Neural cell (in vitro differentiated cells): ENCODE data around the gene ITPR2. TPM values are rescaled to one million over a fixed set of nuclear protein-coding genes. Genes with fewer than 3 reads are reported as not detected.

Experiments used
- H2AFZ ChIP-seq: fragments of 200-600, 300-800 bp; sonication (generic), shearing (Covaris generic); 2 replicates; pipeline ENCODE4 v1.6.0; 2014; ENCODE audit warnings: low read depth, mild to moderate bottlenecking, antibody characterized with exemption, low read length, moderate library complexity
- H3F3A ChIP-seq: fragments of 200-600 bp; shearing (Covaris generic); 2 replicates; pipeline ENCODE4 v1.6.1; 2016; ENCODE audit warnings: mild to moderate bottlenecking, moderate library complexity, mixed read lengths, antibody characterized with exemption, low read length; ENCODE audit not compliant: insufficient read depth, poor library complexity, severe bottlenecking
- H3K27ac ChIP-seq: fragments of 200-600, 300-800 bp; sonication (generic), shearing (Covaris generic); 2 replicates; pipeline ENCODE4 v1.5.1; 2014; ENCODE audit warnings: mild to moderate bottlenecking, low read length, moderate library complexity
- H3K27me3 ChIP-seq: fragments of 300-800, 200-600 bp; sonication (generic), shearing (Covaris generic); 2 replicates; pipeline ENCODE4 v1.6.0; 2014; ENCODE audit warnings: mild to moderate bottlenecking, low read depth, low read length, moderate library complexity; ENCODE audit not compliant: insufficient read depth
- H3K36me3 ChIP-seq: fragments of 300-800, 200-600 bp; sonication (generic), shearing (Covaris generic); 2 replicates; pipeline ENCODE4 v1.5.1; 2014; ENCODE audit warnings: mild to moderate bottlenecking, antibody characterized with exemption, low read length, moderate library complexity; ENCODE audit not compliant: insufficient read depth
- H3K4me2 ChIP-seq: fragments of 300-800, 200-600 bp; sonication (generic), shearing (Covaris generic); 2 replicates; pipeline ENCODE4 v1.6.0; 2014; ENCODE audit warnings: mild to moderate bottlenecking, low read length
- H3K4me3 ChIP-seq: fragments of 300-800, 200-600 bp; sonication (generic), shearing (Covaris generic); 2 replicates; pipeline ENCODE4 v1.5.1; 2014; ENCODE audit warnings: mild to moderate bottlenecking, low read length, moderate library complexity
- H3K79me2 ChIP-seq: fragments of 200-600 bp; shearing (Covaris generic); replicated peaks from 2 replicates; pipeline ENCODE4 v1.6.0; 2014; ENCODE audit warnings: mild to moderate bottlenecking, low read length, moderate library complexity; ENCODE audit not compliant: insufficient read depth
- H3K9ac ChIP-seq: fragments of 300-800, 200-600 bp; sonication (generic), shearing (Covaris generic); 2 replicates; pipeline ENCODE4 v1.6.1; 2016; ENCODE audit warnings: mild to moderate bottlenecking, low read length, mixed read lengths
- H3K9me2 ChIP-seq: fragments of 200-600 bp; shearing (Covaris generic); 2 replicates; pipeline ENCODE4 v1.6.1; 2016; ENCODE audit warnings: mild to moderate bottlenecking, low read length, mixed read lengths; ENCODE audit not compliant: insufficient read depth
- H3K9me3 ChIP-seq: fragments of 200-600, 300-800 bp; sonication (generic), shearing (Covaris generic); 2 replicates; pipeline ENCODE4 v1.6.1; 2016; ENCODE audit warnings: mild to moderate bottlenecking, mixed run types, low read length, moderate library complexity, mixed read lengths
- H4K20me1 ChIP-seq: fragments of 200-600 bp; shearing (Covaris generic); 2 replicates; pipeline ENCODE4 v1.6.1; 2016; ENCODE audit warnings: mild to moderate bottlenecking, mixed run types; ENCODE audit not compliant: insufficient read depth
- EP300 ChIP-seq: fragments of 450-650 bp; conservative IDR thresholded peaks from 2 replicates; pipeline ENCODE4 v1.6.1; 2014; ENCODE audit warnings: antibody characterized with exemption, mild to moderate bottlenecking, moderate library complexity; ENCODE audit not compliant: poor library complexity, severe bottlenecking
- EZH2 ChIP-seq: fragments of 200-600, 300-800 bp; shearing (Covaris generic), sonication (generic); IDR thresholded peaks from 2 replicates; pipeline ENCODE4 v1.6.1; 2014; ENCODE audit warnings: antibody characterized with exemption, low read length, borderline replicate concordance, mild to moderate bottlenecking; ENCODE audit not compliant: insufficient read depth, poor library complexity, severe bottlenecking
- MXI1 ChIP-seq: fragments of 450-650 bp; conservative IDR thresholded peaks from 2 replicates; pipeline ENCODE4 v1.6.1; 2014; ENCODE audit warnings: antibody characterized with exemption, mild to moderate bottlenecking; ENCODE audit not compliant: poor library complexity, severe bottlenecking
- POLR2AphosphoS5 ChIP-seq: IDR thresholded peaks from 2 replicates; pipeline ENCODE4 v1.6.1; 2012
- RAD21 ChIP-seq: fragments of 450-650 bp; conservative IDR thresholded peaks from 2 replicates; pipeline ENCODE4 v1.6.1; 2014; ENCODE audit warnings: antibody characterized with exemption, mild to moderate bottlenecking, moderate library complexity
- SMC3 ChIP-seq: fragments of 450-650 bp; conservative IDR thresholded peaks from 2 replicates; pipeline ENCODE4 v1.6.1; 2014; ENCODE audit warnings: antibody characterized with exemption, mild to moderate bottlenecking, moderate library complexity; ENCODE audit not compliant: poor library complexity
- TAF1 ChIP-seq: IDR thresholded peaks from 2 replicates; pipeline ENCODE4 v1.6.1; 2012; ENCODE audit warnings: low read depth
- polyA plus RNA-seq: library from polyadenylated mRNA; depleted of rRNA; stranded (reverse); fragments of >200 nt; gene quantifications from 2 replicates; pipeline ENCODE4 v1.2.3, GENCODE V29; 2014
- TF ChIP-seq, protein P1 (sequence below): IDR thresholded peaks from 2 replicates; pipeline ENCODE4 v1.6.1; 2012; ENCODE audit warnings: borderline replicate concordance
- TF ChIP-seq, protein P2 (sequence below): fragments of 450-650 bp; IDR thresholded peaks from 2 replicates; pipeline ENCODE4 v1.5.1; 2014; ENCODE audit warnings: antibody characterized with exemption, mild to moderate bottlenecking, moderate library complexity; ENCODE audit not compliant: poor library complexity, severe bottlenecking

Gene ITPR2
- polyA plus RNA-seq, 1 donor from 2014 or later, result 2.0 TPM

DNA sequence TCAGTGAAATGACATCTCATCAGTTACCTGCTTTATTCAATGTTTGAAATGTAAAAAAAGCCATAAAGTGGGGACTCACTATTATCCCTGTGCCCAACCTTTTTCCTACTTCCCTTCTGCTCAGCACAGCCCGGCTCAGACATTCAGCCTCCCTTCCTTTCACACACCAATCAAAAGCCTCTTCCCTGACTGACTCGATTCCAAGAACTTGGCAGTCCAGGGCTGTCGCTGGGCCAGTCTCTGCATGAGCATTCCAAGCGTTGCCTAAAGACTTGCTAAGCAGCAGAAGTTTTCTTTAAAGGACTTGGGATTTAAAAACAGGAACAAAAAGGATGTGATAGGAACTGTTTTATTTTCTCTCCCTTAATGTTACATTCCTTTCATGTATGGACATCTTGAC, 22.7 kb downstream of the ITPR2 start:
- Histone ChIP-seq H3K27ac (no peak overlapping the region), H2AFZ (no peak overlapping the region), H3K9ac (no peak overlapping the region), H3K4me2 (no peak overlapping the region), H3F3A (no peaks in the 10 kb centered on the region), H3K27me3 (no peaks in the 10 kb centered on the region), H3K36me3 (no peaks in the 10 kb centered on the region), H4K20me1 (no peaks in the 10 kb centered on the region), H3K4me3 (no peak overlapping the region), H3K79me2 (no peaks in the 10 kb centered on the region), H3K9me3 (no peaks in the 10 kb centered on the region), H3K9me2 (no peaks in the 10 kb centered on the region)
- no peak for TF ChIP-seq TAF1
- no peak for TF ChIP-seq POLR2AphosphoS5
- TF ChIP-seq, protein P1, sequence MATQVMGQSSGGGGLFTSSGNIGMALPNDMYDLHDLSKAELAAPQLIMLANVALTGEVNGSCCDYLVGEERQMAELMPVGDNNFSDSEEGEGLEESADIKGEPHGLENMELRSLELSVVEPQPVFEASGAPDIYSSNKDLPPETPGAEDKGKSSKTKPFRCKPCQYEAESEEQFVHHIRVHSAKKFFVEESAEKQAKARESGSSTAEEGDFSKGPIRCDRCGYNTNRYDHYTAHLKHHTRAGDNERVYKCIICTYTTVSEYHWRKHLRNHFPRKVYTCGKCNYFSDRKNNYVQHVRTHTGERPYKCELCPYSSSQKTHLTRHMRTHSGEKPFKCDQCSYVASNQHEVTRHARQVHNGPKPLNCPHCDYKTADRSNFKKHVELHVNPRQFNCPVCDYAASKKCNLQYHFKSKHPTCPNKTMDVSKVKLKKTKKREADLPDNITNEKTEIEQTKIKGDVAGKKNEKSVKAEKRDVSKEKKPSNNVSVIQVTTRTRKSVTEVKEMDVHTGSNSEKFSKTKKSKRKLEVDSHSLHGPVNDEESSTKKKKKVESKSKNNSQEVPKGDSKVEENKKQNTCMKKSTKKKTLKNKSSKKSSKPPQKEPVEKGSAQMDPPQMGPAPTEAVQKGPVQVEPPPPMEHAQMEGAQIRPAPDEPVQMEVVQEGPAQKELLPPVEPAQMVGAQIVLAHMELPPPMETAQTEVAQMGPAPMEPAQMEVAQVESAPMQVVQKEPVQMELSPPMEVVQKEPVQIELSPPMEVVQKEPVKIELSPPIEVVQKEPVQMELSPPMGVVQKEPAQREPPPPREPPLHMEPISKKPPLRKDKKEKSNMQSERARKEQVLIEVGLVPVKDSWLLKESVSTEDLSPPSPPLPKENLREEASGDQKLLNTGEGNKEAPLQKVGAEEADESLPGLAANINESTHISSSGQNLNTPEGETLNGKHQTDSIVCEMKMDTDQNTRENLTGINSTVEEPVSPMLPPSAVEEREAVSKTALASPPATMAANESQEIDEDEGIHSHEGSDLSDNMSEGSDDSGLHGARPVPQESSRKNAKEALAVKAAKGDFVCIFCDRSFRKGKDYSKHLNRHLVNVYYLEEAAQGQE, result no peak
- TF ChIP-seq MXI1, result no peak
- no peak for TF ChIP-seq RAD21
- TF ChIP-seq EP300, result no peak
- TF ChIP-seq, protein P2, sequence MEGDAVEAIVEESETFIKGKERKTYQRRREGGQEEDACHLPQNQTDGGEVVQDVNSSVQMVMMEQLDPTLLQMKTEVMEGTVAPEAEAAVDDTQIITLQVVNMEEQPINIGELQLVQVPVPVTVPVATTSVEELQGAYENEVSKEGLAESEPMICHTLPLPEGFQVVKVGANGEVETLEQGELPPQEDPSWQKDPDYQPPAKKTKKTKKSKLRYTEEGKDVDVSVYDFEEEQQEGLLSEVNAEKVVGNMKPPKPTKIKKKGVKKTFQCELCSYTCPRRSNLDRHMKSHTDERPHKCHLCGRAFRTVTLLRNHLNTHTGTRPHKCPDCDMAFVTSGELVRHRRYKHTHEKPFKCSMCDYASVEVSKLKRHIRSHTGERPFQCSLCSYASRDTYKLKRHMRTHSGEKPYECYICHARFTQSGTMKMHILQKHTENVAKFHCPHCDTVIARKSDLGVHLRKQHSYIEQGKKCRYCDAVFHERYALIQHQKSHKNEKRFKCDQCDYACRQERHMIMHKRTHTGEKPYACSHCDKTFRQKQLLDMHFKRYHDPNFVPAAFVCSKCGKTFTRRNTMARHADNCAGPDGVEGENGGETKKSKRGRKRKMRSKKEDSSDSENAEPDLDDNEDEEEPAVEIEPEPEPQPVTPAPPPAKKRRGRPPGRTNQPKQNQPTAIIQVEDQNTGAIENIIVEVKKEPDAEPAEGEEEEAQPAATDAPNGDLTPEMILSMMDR, result no peak
- TF ChIP-seq EZH2, result no peak
- no peak for TF ChIP-seq SMC3

DNA sequence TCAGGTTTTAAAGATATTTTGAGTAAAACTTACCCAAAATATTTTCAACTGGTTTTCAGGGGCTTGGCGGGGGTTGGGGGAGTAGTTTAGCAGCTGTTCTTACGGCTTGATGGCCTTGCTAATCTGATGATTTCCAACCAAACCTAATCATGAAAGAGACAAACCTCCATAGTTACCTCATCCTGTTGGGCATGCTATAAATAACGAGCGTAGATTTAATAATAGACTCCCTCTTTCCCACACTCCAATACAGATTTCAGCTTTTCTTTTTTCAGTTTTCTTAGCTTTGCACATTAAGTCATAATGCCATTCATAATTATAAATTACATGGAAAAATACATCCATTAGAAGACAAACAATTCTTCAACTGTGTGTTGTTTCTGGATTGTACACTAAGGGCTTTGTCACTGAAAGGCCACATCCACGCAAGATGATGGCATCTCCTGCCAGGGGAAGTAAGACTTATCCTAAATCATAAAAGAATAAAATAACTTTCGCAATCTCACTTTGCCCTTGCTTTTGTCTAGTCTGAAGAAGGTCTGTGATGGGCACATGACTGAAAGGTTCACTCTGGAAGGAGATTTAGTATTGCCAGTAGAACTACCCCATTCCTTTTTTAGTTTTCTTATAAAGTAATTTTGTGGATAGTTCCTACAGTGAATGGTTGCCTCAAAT, 23.2 kb downstream of the ITPR2 start:
- H2AFZ ChIP-seq, result no peak overlapping the region
- no peak overlapping the region for H3K9ac ChIP-seq
- no peaks in the 10 kb centered on the region for H3K9me3 ChIP-seq
- no peaks in the 10 kb centered on the region for H3K79me2 ChIP-seq
- H3K36me3 ChIP-seq, result no peaks in the 10 kb centered on the region
- no peak for TF ChIP-seq TAF1
- no peak for TF ChIP-seq EZH2
- TF ChIP-seq SMC3, result no peak
- no peak for TF ChIP-seq MXI1
- TF ChIP-seq RAD21, result no peak
- no peak for TF ChIP-seq EP300
- H3K9me2 ChIP-seq, result no peaks in the 10 kb centered on the region
- H3K4me3 ChIP-seq, result no peak overlapping the region
- H3K27ac ChIP-seq, result no peak overlapping the region
- H3K27me3 ChIP-seq, result no peaks in the 10 kb centered on the region
- no peaks in the 10 kb centered on the region for H4K20me1 ChIP-seq
- H3K4me2 ChIP-seq, result no peak overlapping the region
- H3F3A ChIP-seq, result no peaks in the 10 kb centered on the region
